ENCODE data around the gene SLC2A13.
"Not testable (repeated sequence)": the region's sequence is repeated elsewhere in the genome, so short reads cannot be mapped to it uniquely, and the experiment has no call there.

SLC2A13 gene

GRCh38 chr12:40030970-40031369 lies 74.9 kb downstream of the SLC2A13 start:
- not testable (repeated sequence) for DNase-seq; H3K9me3 ChIP-seq (ENCODE audit: control insufficient read depth, low read length); H3K27me3 ChIP-seq (replicated peaks; ENCODE audit: control insufficient read depth, insufficient read depth, low read length, poor library complexity, severe bottlenecking); H3K4me1 ChIP-seq (ENCODE audit: control insufficient read depth, insufficient read depth, low read length, poor library complexity, severe bottlenecking); H3K4me3 ChIP-seq (ENCODE audit: insufficient read depth, low read depth, low read length, poor library complexity, severe bottlenecking); H3K27ac ChIP-seq (ENCODE audit: insufficient read depth, low read length, poor library complexity, severe bottlenecking); H3K36me3 ChIP-seq (ENCODE audit: control insufficient read depth, insufficient read depth, low read length)

GRCh38 chr12:40028296-40028695 lies 77.6 kb downstream of the SLC2A13 start:
- no peaks in the 10 kb centered on the region for H3K4me1 ChIP-seq (ENCODE audit: control insufficient read depth, insufficient read depth, low read length, poor library complexity, severe bottlenecking)
- H3K36me3 ChIP-seq (ENCODE audit: control insufficient read depth, insufficient read depth, low read length): no peaks in the 10 kb centered on the region
- H3K9me3 ChIP-seq (ENCODE audit: control insufficient read depth, low read length): no peaks in the 10 kb centered on the region
- no peaks in the 10 kb centered on the region for H3K27me3 ChIP-seq (replicated peaks; ENCODE audit: control insufficient read depth, insufficient read depth, low read length, poor library complexity, severe bottlenecking)
- no peak overlapping the region for H3K27ac ChIP-seq (ENCODE audit: insufficient read depth, low read length, poor library complexity, severe bottlenecking)
- H3K4me3 ChIP-seq (ENCODE audit: insufficient read depth, low read depth, low read length, poor library complexity, severe bottlenecking): no peak overlapping the region
- no peak for DNase-seq

- no peaks in the 10 kb centered on the region for H3K9me3 ChIP-seq (ENCODE audit: control insufficient read depth, low read length)
- no peak overlapping the region for H3K27ac ChIP-seq (ENCODE audit: insufficient read depth, low read length, poor library complexity, severe bottlenecking)
- H3K36me3 ChIP-seq (ENCODE audit: control insufficient read depth, insufficient read depth, low read length): no peaks in the 10 kb centered on the region
- no peak for DNase-seq
- no peak overlapping the region for H3K4me3 ChIP-seq (ENCODE audit: insufficient read depth, low read depth, low read length, poor library complexity, severe bottlenecking)
- H3K4me1 ChIP-seq (ENCODE audit: control insufficient read depth, insufficient read depth, low read length, poor library complexity, severe bottlenecking): no peaks in the 10 kb centered on the region
- no peaks in the 10 kb centered on the region for H3K27me3 ChIP-seq (replicated peaks; ENCODE audit: control insufficient read depth, insufficient read depth, low read length, poor library complexity, severe bottlenecking)
Observed at GRCh38 chr12:40022850-40023249, 83.0 kb downstream of the SLC2A13 start.

GRCh38 chr12:40020261-40020691 lies 85.6 kb downstream of the SLC2A13 start:
- no peaks in the 10 kb centered on the region for H3K36me3 ChIP-seq (ENCODE audit: control insufficient read depth, insufficient read depth, low read length)
- no peaks in the 10 kb centered on the region for H3K4me1 ChIP-seq (ENCODE audit: control insufficient read depth, insufficient read depth, low read length, poor library complexity, severe bottlenecking)
- no peaks in the 10 kb centered on the region for H3K27me3 ChIP-seq (replicated peaks; ENCODE audit: control insufficient read depth, insufficient read depth, low read length, poor library complexity, severe bottlenecking)
- no peak overlapping the region for H3K4me3 ChIP-seq (ENCODE audit: insufficient read depth, low read depth, low read length, poor library complexity, severe bottlenecking)
- H3K9me3 ChIP-seq (ENCODE audit: control insufficient read depth, low read length): no peaks in the 10 kb centered on the region
- no peak overlapping the region for H3K27ac ChIP-seq (ENCODE audit: insufficient read depth, low read length, poor library complexity, severe bottlenecking)
- no peak for DNase-seq

- no peaks in the 10 kb centered on the region for H3K4me1 ChIP-seq (ENCODE audit: control insufficient read depth, insufficient read depth, low read length, poor library complexity, severe bottlenecking)
- H3K36me3 ChIP-seq (ENCODE audit: control insufficient read depth, insufficient read depth, low read length): no peaks in the 10 kb centered on the region
- H3K4me3 ChIP-seq (ENCODE audit: insufficient read depth, low read depth, low read length, poor library complexity, severe bottlenecking): no peak overlapping the region
- H3K27ac ChIP-seq (ENCODE audit: insufficient read depth, low read length, poor library complexity, severe bottlenecking): no peak overlapping the region
- H3K27me3 ChIP-seq (replicated peaks; ENCODE audit: control insufficient read depth, insufficient read depth, low read length, poor library complexity, severe bottlenecking): no peaks in the 10 kb centered on the region
- H3K9me3 ChIP-seq (ENCODE audit: control insufficient read depth, low read length): no peaks in the 10 kb centered on the region
- no peak for DNase-seq
Observed at GRCh38 chr12:40017488-40017887, 88.4 kb downstream of the SLC2A13 start.

GRCh38 chr12:40016980-40017379 lies 88.9 kb downstream of the SLC2A13 start:
- Histone ChIP-seq H3K27ac (ENCODE audit: insufficient read depth, low read length, poor library complexity, severe bottlenecking) (no peak overlapping the region), H3K4me3 (ENCODE audit: insufficient read depth, low read depth, low read length, poor library complexity, severe bottlenecking) (no peak overlapping the region), H3K36me3 (ENCODE audit: control insufficient read depth, insufficient read depth, low read length) (no peaks in the 10 kb centered on the region), H3K4me1 (ENCODE audit: control insufficient read depth, insufficient read depth, low read length, poor library complexity, severe bottlenecking) (no peaks in the 10 kb centered on the region), H3K9me3 (ENCODE audit: control insufficient read depth, low read length) (no peaks in the 10 kb centered on the region), H3K27me3 (replicated peaks; ENCODE audit: control insufficient read depth, insufficient read depth, low read length, poor library complexity, severe bottlenecking) (no peaks in the 10 kb centered on the region)
- DNase-seq: no peak

- Histone ChIP-seq H3K36me3 (ENCODE audit: control insufficient read depth, insufficient read depth, low read length) (no peaks in the 10 kb centered on the region), H3K9me3 (ENCODE audit: control insufficient read depth, low read length) (no peaks in the 10 kb centered on the region), H3K4me1 (ENCODE audit: control insufficient read depth, insufficient read depth, low read length, poor library complexity, severe bottlenecking) (no peaks in the 10 kb centered on the region), H3K27ac (ENCODE audit: insufficient read depth, low read length, poor library complexity, severe bottlenecking) (no peak overlapping the region), H3K4me3 (ENCODE audit: insufficient read depth, low read depth, low read length, poor library complexity, severe bottlenecking) (no peak overlapping the region), H3K27me3 (replicated peaks; ENCODE audit: control insufficient read depth, insufficient read depth, low read length, poor library complexity, severe bottlenecking) (no peaks in the 10 kb centered on the region)
- no peak for DNase-seq
Observed at GRCh38 chr12:40015881-40016280, 90.0 kb downstream of the SLC2A13 start.

- DNase-seq: no peak
- Histone ChIP-seq H3K4me3 (ENCODE audit: insufficient read depth, low read depth, low read length, poor library complexity, severe bottlenecking) (no peak overlapping the region), H3K4me1 (ENCODE audit: control insufficient read depth, insufficient read depth, low read length, poor library complexity, severe bottlenecking) (no peaks in the 10 kb centered on the region), H3K9me3 (ENCODE audit: control insufficient read depth, low read length) (no peaks in the 10 kb centered on the region), H3K36me3 (ENCODE audit: control insufficient read depth, insufficient read depth, low read length) (no peaks in the 10 kb centered on the region), H3K27me3 (replicated peaks; ENCODE audit: control insufficient read depth, insufficient read depth, low read length, poor library complexity, severe bottlenecking) (no peaks in the 10 kb centered on the region), H3K27ac (ENCODE audit: insufficient read depth, low read length, poor library complexity, severe bottlenecking) (no peak overlapping the region)
Observed at GRCh38 chr12:40015345-40015744, 90.5 kb downstream of the SLC2A13 start.

GRCh38 chr12:40013847-40014246 lies 92.0 kb downstream of the SLC2A13 start:
- no peak overlapping the region for H3K4me3 ChIP-seq (ENCODE audit: insufficient read depth, low read depth, low read length, poor library complexity, severe bottlenecking)
- no peaks in the 10 kb centered on the region for H3K4me1 ChIP-seq (ENCODE audit: control insufficient read depth, insufficient read depth, low read length, poor library complexity, severe bottlenecking)
- no peak for DNase-seq
- no peaks in the 10 kb centered on the region for H3K36me3 ChIP-seq (ENCODE audit: control insufficient read depth, insufficient read depth, low read length)
- no peaks in the 10 kb centered on the region for H3K9me3 ChIP-seq (ENCODE audit: control insufficient read depth, low read length)
- no peaks in the 10 kb centered on the region for H3K27me3 ChIP-seq (replicated peaks; ENCODE audit: control insufficient read depth, insufficient read depth, low read length, poor library complexity, severe bottlenecking)
- no peak overlapping the region for H3K27ac ChIP-seq (ENCODE audit: insufficient read depth, low read length, poor library complexity, severe bottlenecking)

- no peak overlapping the region for H3K27ac ChIP-seq (ENCODE audit: insufficient read depth, low read length, poor library complexity, severe bottlenecking)
- no peak for DNase-seq
- H3K36me3 ChIP-seq (ENCODE audit: control insufficient read depth, insufficient read depth, low read length): no peaks in the 10 kb centered on the region
- no peaks in the 10 kb centered on the region for H3K27me3 ChIP-seq (replicated peaks; ENCODE audit: control insufficient read depth, insufficient read depth, low read length, poor library complexity, severe bottlenecking)
- no peak overlapping the region for H3K4me3 ChIP-seq (ENCODE audit: insufficient read depth, low read depth, low read length, poor library complexity, severe bottlenecking)
- no peaks in the 10 kb centered on the region for H3K9me3 ChIP-seq (ENCODE audit: control insufficient read depth, low read length)
- no peaks in the 10 kb centered on the region for H3K4me1 ChIP-seq (ENCODE audit: control insufficient read depth, insufficient read depth, low read length, poor library complexity, severe bottlenecking)
Observed at GRCh38 chr12:40013292-40013691, 92.6 kb downstream of the SLC2A13 start.

- no peak overlapping the region for H3K27ac ChIP-seq (ENCODE audit: insufficient read depth, low read length, poor library complexity, severe bottlenecking)
- H3K27me3 ChIP-seq (replicated peaks; ENCODE audit: control insufficient read depth, insufficient read depth, low read length, poor library complexity, severe bottlenecking): no peaks in the 10 kb centered on the region
- no peaks in the 10 kb centered on the region for H3K4me1 ChIP-seq (ENCODE audit: control insufficient read depth, insufficient read depth, low read length, poor library complexity, severe bottlenecking)
- H3K4me3 ChIP-seq (ENCODE audit: insufficient read depth, low read depth, low read length, poor library complexity, severe bottlenecking): no peak overlapping the region
- DNase-seq: no peak
- H3K9me3 ChIP-seq (ENCODE audit: control insufficient read depth, low read length): no peaks in the 10 kb centered on the region
- no peaks in the 10 kb centered on the region for H3K36me3 ChIP-seq (ENCODE audit: control insufficient read depth, insufficient read depth, low read length)
Observed at GRCh38 chr12:40012711-40013110, 93.2 kb downstream of the SLC2A13 start.
